HepG2 (cell line): Measurements from ENCODE around the gene IGF2BP1. TPM values are rescaled to one million over a fixed set of nuclear protein-coding genes. Genes with fewer than 3 reads are reported as not detected.

ENCODE experiments used
- ARID2 ChIP-seq: sonication (generic); formaldehyde crosslinking; IDR thresholded peaks from 2 replicates; pipeline ENCODE4 v1.8.1; 2022; ENCODE audit warnings: mild to moderate bottlenecking, missing genetic modification reagents, borderline replicate concordance
- EZH2 ChIP-seq: conservative IDR thresholded peaks from 2 replicates; pipeline ENCODE4 v1.6.1; 2012; ENCODE audit warnings: mild to moderate bottlenecking, low read depth, low read length, moderate library complexity
- HNRNPK ChIP-seq: fragments of 200-400 bp; formaldehyde crosslinking; IDR thresholded peaks from 2 replicates; pipeline ENCODE4 v1.6.1; 2018; ENCODE audit warnings: low read length, low read depth, moderate library complexity, mild to moderate bottlenecking; ENCODE audit not compliant: poor library complexity, severe bottlenecking
- ISX ChIP-seq: sonication (generic); formaldehyde crosslinking; conservative IDR thresholded peaks from 2 replicates; pipeline ENCODE4 v1.5.0; 2020; ENCODE audit warnings: missing genetic modification reagents
- KDM4B ChIP-seq: sonication (generic); formaldehyde crosslinking; IDR thresholded peaks from 2 replicates; pipeline ENCODE4 v1.4.0; 2020; ENCODE audit warnings: missing genetic modification reagents
- RARA ChIP-seq: IDR thresholded peaks from 2 replicates; pipeline ENCODE4 v1.6.1; 2016; ENCODE audit warnings: missing genetic modification reagents, missing compliant biosample characterization
- RBM39 ChIP-seq: fragments of 200-400 bp; formaldehyde crosslinking; IDR thresholded peaks from one replicate; pipeline ENCODE4 v1.6.1; 2018; ENCODE audit warnings: antibody characterized with exemption, mild to moderate bottlenecking, low read depth, low read length; ENCODE audit not compliant: poor library complexity, severe bottlenecking
- RFXAP ChIP-seq: sonication (generic); formaldehyde crosslinking; IDR thresholded peaks from 2 replicates; pipeline ENCODE4 v1.4.0; 2020; ENCODE audit warnings: missing genetic modification reagents, borderline replicate concordance
- SATB2 ChIP-seq: sonication (generic); formaldehyde crosslinking; IDR thresholded peaks from 2 replicates; pipeline ENCODE4 v1.5.0; 2020; ENCODE audit warnings: missing genetic modification reagents
- SMAD9 ChIP-seq: sonication (generic); formaldehyde crosslinking; IDR thresholded peaks from 2 replicates; pipeline ENCODE4 v1.5.1; 2020; ENCODE audit warnings: mild to moderate bottlenecking, missing genetic modification reagents
- SP2 ChIP-seq: sonication (generic); formaldehyde crosslinking; IDR thresholded peaks from 2 replicates; pipeline ENCODE4 v1.5.1; 2020; ENCODE audit warnings: mild to moderate bottlenecking, missing genetic modification reagents
- ZFP82 ChIP-seq: sonication (generic); formaldehyde crosslinking; IDR thresholded peaks from 2 replicates; pipeline ENCODE4 v1.5.1; 2020; ENCODE audit warnings: mild to moderate bottlenecking, missing genetic modification reagents, borderline replicate concordance
- ZNF264 ChIP-seq: sonication (generic); formaldehyde crosslinking; IDR thresholded peaks from 2 replicates; pipeline ENCODE4 v1.4.0; 2020; ENCODE audit warnings: missing genetic modification reagents
- ZNF274 ChIP-seq: sonication (generic); formaldehyde crosslinking; IDR thresholded peaks from 2 replicates; pipeline ENCODE4 v1.5.1; 2020; ENCODE audit warnings: mild to moderate bottlenecking, missing genetic modification reagents
- ZNF451 ChIP-seq: sonication (generic); formaldehyde crosslinking; IDR thresholded peaks from 2 replicates; pipeline ENCODE4 v1.5.0; 2020; ENCODE audit warnings: mild to moderate bottlenecking, missing genetic modification reagents
- ZNF788 ChIP-seq: sonication (generic); formaldehyde crosslinking; IDR thresholded peaks from 2 replicates; pipeline ENCODE4 v1.5.0; 2020; ENCODE audit warnings: mild to moderate bottlenecking, missing genetic modification reagents, borderline replicate concordance
- ZSCAN30 ChIP-seq: sonication (generic); formaldehyde crosslinking; IDR thresholded peaks from 2 replicates; pipeline ENCODE4 v1.5.0; 2020; ENCODE audit warnings: mild to moderate bottlenecking, missing genetic modification reagents
- polyA plus RNA-seq, 8 experiments: library from polyadenylated mRNA; depleted of rRNA in 3 of 8; stranded (reverse) in 7 of 8; unstranded in 1 of 8; fragments of >200 nt; fragmentation: Illumina TruSeq in 4 of 8; extraction: Trizol in 4 of 8; gene quantifications; 2 replicates each; pipeline versions ENCODE4 v1.2.1 to v1.2.3, GENCODE V29; 2011 to 2016; ENCODE audit warnings: low read depth in 4 of 8, missing spikeins in 1 of 8, mixed read lengths in 1 of 8; ENCODE audit not compliant: insufficient read depth in 1 of 8
- total RNA-seq, 5 experiments: library from RNA; depleted of rRNA; stranded (reverse); fragments of >200 nt; fragmentation: Illumina TruSeq; extraction: Trizol; gene quantifications; 2 replicates each; pipeline ENCODE4 v1.2.3, GENCODE V29; 2016; ENCODE audit warnings: low read depth in 1 of 5
- TF ChIP-seq, protein P1 (sequence below): sonication (generic); formaldehyde crosslinking; IDR thresholded peaks from 2 replicates; pipeline ENCODE4 v1.9.0; 2022; ENCODE audit warnings: low read depth, missing genetic modification reagents
- TF ChIP-seq, protein P2 (sequence below): sonication (generic); formaldehyde crosslinking; IDR thresholded peaks from 2 replicates; pipeline ENCODE4 v1.5.1; 2020; ENCODE audit warnings: mild to moderate bottlenecking, missing genetic modification reagents, borderline replicate concordance
- TF ChIP-seq, protein P3 (sequence below): IDR thresholded peaks from 2 replicates; pipeline ENCODE4 v1.6.1; 2016; ENCODE audit warnings: low read depth, control low read depth

IGF2BP1 gene
- total and polyA plus RNA-seq, 2 of the 13 experiments (the other 11 are each of a cell fraction or from before 2014, with no cell fraction given): 29.7 to 75.1 TPM

DNA sequence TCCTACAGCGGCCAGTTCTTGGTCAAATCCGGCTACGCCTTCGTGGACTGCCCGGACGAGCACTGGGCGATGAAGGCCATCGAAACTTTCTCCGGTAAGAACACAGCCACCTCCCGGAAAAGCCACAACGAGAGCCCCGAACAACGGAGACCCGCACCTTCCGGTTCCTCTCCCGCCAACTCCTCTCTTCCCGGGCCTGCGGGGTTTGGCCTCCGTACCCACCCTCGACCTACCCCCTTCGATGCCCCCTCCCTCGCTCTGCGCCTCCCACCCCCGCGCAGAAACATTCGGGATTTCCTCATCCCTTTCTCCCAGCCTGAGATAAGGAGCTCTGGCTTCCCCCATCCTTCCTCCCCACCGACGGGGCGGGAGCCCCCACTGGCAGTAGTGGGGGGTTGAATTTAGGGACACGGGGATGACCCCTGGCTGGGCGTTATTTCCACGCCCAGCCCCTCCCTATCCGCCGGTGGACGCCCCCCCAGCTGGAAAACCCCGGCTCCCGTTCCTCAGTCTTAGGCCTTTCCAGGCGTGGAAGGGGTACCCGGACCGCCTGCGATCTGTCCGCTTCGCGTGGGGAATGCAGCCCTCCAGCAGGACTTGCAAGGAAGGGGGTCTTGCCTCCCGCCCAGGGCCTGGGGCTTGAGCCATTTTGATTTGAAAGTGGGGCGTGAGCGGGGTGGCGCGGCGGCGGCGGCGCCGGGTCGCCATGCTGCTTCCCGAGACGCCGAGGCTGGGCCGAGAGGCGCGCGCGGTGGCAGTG, 822 bp downstream of the IGF2BP1 start (continued):
- TF ChIP-seq, protein P1, sequence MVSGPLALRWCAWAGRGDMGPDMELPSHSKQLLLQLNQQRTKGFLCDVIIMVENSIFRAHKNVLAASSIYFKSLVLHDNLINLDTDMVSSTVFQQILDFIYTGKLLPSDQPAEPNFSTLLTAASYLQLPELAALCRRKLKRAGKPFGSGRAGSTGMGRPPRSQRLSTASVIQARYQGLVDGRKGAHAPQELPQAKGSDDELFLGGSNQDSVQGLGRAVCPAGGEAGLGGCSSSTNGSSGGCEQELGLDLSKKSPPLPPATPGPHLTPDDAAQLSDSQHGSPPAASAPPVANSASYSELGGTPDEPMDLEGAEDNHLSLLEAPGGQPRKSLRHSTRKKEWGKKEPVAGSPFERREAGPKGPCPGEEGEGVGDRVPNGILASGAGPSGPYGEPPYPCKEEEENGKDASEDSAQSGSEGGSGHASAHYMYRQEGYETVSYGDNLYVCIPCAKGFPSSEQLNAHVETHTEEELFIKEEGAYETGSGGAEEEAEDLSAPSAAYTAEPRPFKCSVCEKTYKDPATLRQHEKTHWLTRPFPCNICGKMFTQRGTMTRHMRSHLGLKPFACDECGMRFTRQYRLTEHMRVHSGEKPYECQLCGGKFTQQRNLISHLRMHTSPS (CRISPR knock-in tag): 0 out of 2 replicates have a peak, but pooled peaks have one; percentile 25
- TF ChIP-seq KDM4B (CRISPR knock-in tag): peak; percentile 26; the same call in 1 of the 2 replicates
- no peak for TF ChIP-seq EZH2
- peak; percentile 37; the same call in 1 of the 2 replicates for TF ChIP-seq ZNF274
- TF ChIP-seq RARA (CRISPR knock-in tag): peak; percentile 32; the same call in 1 of the 2 replicates
- TF ChIP-seq ZNF788: 0 out of 2 replicates have a peak, but pooled peaks have one; percentile 56
- TF ChIP-seq SMAD9 (CRISPR knock-in tag): 0 out of 2 replicates have a peak, but pooled peaks have one; percentile 28
- TF ChIP-seq ISX (CRISPR knock-in tag): no peak
- TF ChIP-seq HNRNPK: peak; percentile 60
- TF ChIP-seq, protein P2, sequence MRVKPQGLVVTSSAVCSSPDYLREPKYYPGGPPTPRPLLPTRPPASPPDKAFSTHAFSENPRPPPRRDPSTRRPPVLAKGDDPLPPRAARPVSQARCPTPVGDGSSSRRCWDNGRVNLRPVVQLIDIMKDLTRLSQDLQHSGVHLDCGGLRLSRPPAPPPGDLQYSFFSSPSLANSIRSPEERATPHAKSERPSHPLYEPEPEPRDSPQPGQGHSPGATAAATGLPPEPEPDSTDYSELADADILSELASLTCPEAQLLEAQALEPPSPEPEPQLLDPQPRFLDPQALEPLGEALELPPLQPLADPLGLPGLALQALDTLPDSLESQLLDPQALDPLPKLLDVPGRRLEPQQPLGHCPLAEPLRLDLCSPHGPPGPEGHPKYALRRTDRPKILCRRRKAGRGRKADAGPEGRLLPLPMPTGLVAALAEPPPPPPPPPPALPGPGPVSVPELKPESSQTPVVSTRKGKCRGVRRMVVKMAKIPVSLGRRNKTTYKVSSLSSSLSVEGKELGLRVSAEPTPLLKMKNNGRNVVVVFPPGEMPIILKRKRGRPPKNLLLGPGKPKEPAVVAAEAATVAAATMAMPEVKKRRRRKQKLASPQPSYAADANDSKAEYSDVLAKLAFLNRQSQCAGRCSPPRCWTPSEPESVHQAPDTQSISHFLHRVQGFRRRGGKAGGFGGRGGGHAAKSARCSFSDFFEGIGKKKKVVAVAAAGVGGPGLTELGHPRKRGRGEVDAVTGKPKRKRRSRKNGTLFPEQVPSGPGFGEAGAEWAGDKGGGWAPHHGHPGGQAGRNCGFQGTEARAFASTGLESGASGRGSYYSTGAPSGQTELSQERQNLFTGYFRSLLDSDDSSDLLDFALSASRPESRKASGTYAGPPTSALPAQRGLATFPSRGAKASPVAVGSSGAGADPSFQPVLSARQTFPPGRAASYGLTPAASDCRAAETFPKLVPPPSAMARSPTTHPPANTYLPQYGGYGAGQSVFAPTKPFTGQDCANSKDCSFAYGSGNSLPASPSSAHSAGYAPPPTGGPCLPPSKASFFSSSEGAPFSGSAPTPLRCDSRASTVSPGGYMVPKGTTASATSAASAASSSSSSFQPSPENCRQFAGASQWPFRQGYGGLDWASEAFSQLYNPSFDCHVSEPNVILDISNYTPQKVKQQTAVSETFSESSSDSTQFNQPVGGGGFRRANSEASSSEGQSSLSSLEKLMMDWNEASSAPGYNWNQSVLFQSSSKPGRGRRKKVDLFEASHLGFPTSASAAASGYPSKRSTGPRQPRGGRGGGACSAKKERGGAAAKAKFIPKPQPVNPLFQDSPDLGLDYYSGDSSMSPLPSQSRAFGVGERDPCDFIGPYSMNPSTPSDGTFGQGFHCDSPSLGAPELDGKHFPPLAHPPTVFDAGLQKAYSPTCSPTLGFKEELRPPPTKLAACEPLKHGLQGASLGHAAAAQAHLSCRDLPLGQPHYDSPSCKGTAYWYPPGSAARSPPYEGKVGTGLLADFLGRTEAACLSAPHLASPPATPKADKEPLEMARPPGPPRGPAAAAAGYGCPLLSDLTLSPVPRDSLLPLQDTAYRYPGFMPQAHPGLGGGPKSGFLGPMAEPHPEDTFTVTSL (CRISPR knock-in tag): 0 out of 2 replicates have a peak, but pooled peaks have one; percentile 20
- peak; percentile 4 for TF ChIP-seq RBM39
- TF ChIP-seq SP2 (CRISPR knock-in tag): 0 out of 2 replicates have a peak, but pooled peaks have one; percentile 22
- no peak for TF ChIP-seq ZSCAN30
- no peak for TF ChIP-seq ZNF264 (CRISPR knock-in tag)
- 0 out of 2 replicates have a peak, but pooled peaks have one; percentile 44 for TF ChIP-seq ZNF451 (CRISPR knock-in tag)
- 0 out of 2 replicates have a peak, but pooled peaks have one; percentile 17 for TF ChIP-seq ZFP82 (CRISPR knock-in tag)
- peak; percentile 56; the same call in 1 of the 2 replicates for TF ChIP-seq SATB2 (CRISPR knock-in tag)
- TF ChIP-seq RFXAP: 0 out of 2 replicates have a peak, but pooled peaks have one; percentile 8
- TF ChIP-seq ARID2 (CRISPR knock-in tag): no peak
- TF ChIP-seq, protein P3, sequence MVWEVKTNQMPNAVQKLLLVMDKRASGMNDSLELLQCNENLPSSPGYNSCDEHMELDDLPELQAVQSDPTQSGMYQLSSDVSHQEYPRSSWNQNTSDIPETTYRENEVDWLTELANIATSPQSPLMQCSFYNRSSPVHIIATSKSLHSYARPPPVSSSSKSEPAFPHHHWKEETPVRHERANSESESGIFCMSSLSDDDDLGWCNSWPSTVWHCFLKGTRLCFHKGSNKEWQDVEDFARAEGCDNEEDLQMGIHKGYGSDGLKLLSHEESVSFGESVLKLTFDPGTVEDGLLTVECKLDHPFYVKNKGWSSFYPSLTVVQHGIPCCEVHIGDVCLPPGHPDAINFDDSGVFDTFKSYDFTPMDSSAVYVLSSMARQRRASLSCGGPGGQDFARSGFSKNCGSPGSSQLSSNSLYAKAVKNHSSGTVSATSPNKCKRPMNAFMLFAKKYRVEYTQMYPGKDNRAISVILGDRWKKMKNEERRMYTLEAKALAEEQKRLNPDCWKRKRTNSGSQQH: 0 out of 2 replicates have a peak, but pooled peaks have one; percentile 52
